ENCODE results near the gene CASP5. TPM values are rescaled to one million over a fixed set of nuclear protein-coding genes. Genes with fewer than 3 reads are reported as not detected.

Gene CASP5
- polyA plus RNA-seq, 3 donors = 2.3 to 6.4 (median 4.4) TPM

- Mint-ChIP-seq H3K9me3 (peaks cover 0 to 5% (median 3%) of the 10 kb centered on the region in 7 donors), H3K27ac (no peak overlapping the region), H3K4me3 (no peak overlapping the region), H3K36me3 (peaks cover 0 to 3% of the 10 kb centered on the region in 2 donors), H3K27me3 (ENCODE audit: low read depth in 3 of 3) (peaks cover 0 to 1% (median 0%) of the 10 kb centered on the region in 3 donors), H3K4me1 (peaks cover 4% of the 10 kb centered on the region)
- Histone ChIP-seq H3K27ac (ENCODE audit: low read depth in 1 of 2, low read length in 2 of 2) (no peak overlapping the region), H3K79me2 (ENCODE audit: insufficient read depth, low read length) (no peaks in the 10 kb centered on the region), H3K4me1 (ENCODE audit: control insufficient read depth in 1 of 2, insufficient read depth in 2 of 2, low read length in 2 of 2) (no peaks in the 10 kb centered on the region), H3K27me3 (ENCODE audit: control insufficient read depth in 2 of 2, insufficient read depth in 2 of 2, low read length in 2 of 2) (no peaks in the 10 kb centered on the region), H3K9me3 (replicated peaks in 1 of 2; ENCODE audit: control insufficient read depth in 1 of 2, insufficient read depth in 1 of 2, low read length in 2 of 2) (no peaks in the 10 kb centered on the region), H3K4me3 (replicated peaks in 1 of 3; ENCODE audit: low read depth in 2 of 3, low read length in 3 of 3) (no peak overlapping the region), H4K20me1 (ENCODE audit: insufficient read depth, low read length) (no peaks in the 10 kb centered on the region), H3K4me2 (replicated peaks; ENCODE audit: extremely low read depth, low read length, poor library complexity, severe bottlenecking) (no peak overlapping the region), H3K36me3 (replicated peaks in 1 of 2; ENCODE audit: control insufficient read depth in 1 of 2, insufficient read depth in 2 of 2, low read length in 2 of 2) (no peaks in the 10 kb centered on the region), H2AFZ (ENCODE audit: insufficient read depth, low read depth, low read length, poor library complexity, severe bottlenecking) (no peak overlapping the region), H3K9ac (ENCODE audit: insufficient read depth, low read length, poor library complexity, severe bottlenecking) (no peak overlapping the region)
- WGBS (ENCODE audit: insufficient coverage) = no CpG with 5 or more reads among the region's 1 CpG
- no peak for DNase-seq
- no peak for TF ChIP-seq CTCF (IDR thresholded peaks at IDR 0.05)
- intact Hi-C loops (cut with micrococcal nuclease) = no loop called here
These were observed 23.2 kb downstream of the CASP5 start for GRCh38 chr11:104999721-105000120.

GRCh38 chr11:104997288-104997687 is 25.7 kb downstream of the CASP5 start:
- intact Hi-C loops (cut with micrococcal nuclease) = no loop called here
- Mint-ChIP-seq H3K36me3 (peaks cover 0 to 3% of the 10 kb centered on the region in 2 donors), H3K4me1 (peaks cover 4% of the 10 kb centered on the region), H3K27ac (no peak overlapping the region), H3K9me3 (peaks cover 0 to 9% (median 3%) of the 10 kb centered on the region in 7 donors), H3K4me3 (no peak overlapping the region), H3K27me3 (ENCODE audit: low read depth in 3 of 3) (peaks cover 0 to 1% (median 0%) of the 10 kb centered on the region in 3 donors)
- H3K27me3 ChIP-seq (ENCODE audit: control insufficient read depth in 2 of 2, insufficient read depth in 2 of 2, low read length in 2 of 2) = no peaks in the 10 kb centered on the region
- no peak overlapping the region for H3K4me3 ChIP-seq (replicated peaks in 1 of 3; ENCODE audit: low read depth in 2 of 3, low read length in 3 of 3)
- H3K4me2 ChIP-seq (replicated peaks; ENCODE audit: extremely low read depth, low read length, poor library complexity, severe bottlenecking) = no peak overlapping the region
- no peaks in the 10 kb centered on the region for H3K36me3 ChIP-seq (replicated peaks in 1 of 2; ENCODE audit: control insufficient read depth in 1 of 2, insufficient read depth in 2 of 2, low read length in 2 of 2)
- H3K4me1 ChIP-seq (ENCODE audit: control insufficient read depth in 1 of 2, insufficient read depth in 2 of 2, low read length in 2 of 2) = no peaks in the 10 kb centered on the region
- no peaks in the 10 kb centered on the region for H4K20me1 ChIP-seq (ENCODE audit: insufficient read depth, low read length)
- no peak overlapping the region for H2AFZ ChIP-seq (ENCODE audit: insufficient read depth, low read depth, low read length, poor library complexity, severe bottlenecking)
- no peak overlapping the region for H3K9ac ChIP-seq (ENCODE audit: insufficient read depth, low read length, poor library complexity, severe bottlenecking)
- no peak for TF ChIP-seq CTCF (IDR thresholded peaks at IDR 0.05)
- 60% methylated on average over 1 of the region's 6 CpGs for WGBS (ENCODE audit: insufficient coverage)
- H3K79me2 ChIP-seq (ENCODE audit: insufficient read depth, low read length) = no peaks in the 10 kb centered on the region
- DNase-seq = no peak
- no peak overlapping the region for H3K27ac ChIP-seq (ENCODE audit: low read depth in 1 of 2, low read length in 2 of 2)
- H3K9me3 ChIP-seq (replicated peaks in 1 of 2; ENCODE audit: control insufficient read depth in 1 of 2, insufficient read depth in 1 of 2, low read length in 2 of 2) = no peaks in the 10 kb centered on the region

All from CD14-positive monocyte (primary cell).